ENCODE results near the gene RNF175. TPM values are rescaled to one million over a fixed set of nuclear protein-coding genes. Genes with fewer than 3 reads are reported as not detected.
"Not testable (repeated sequence)": the region's sequence is repeated elsewhere in the genome, so short reads cannot be mapped to it uniquely, and the experiment has no call there.

RNF175 gene
- total RNA-seq, 1 donor from 2014 or later = not detected

DNA sequence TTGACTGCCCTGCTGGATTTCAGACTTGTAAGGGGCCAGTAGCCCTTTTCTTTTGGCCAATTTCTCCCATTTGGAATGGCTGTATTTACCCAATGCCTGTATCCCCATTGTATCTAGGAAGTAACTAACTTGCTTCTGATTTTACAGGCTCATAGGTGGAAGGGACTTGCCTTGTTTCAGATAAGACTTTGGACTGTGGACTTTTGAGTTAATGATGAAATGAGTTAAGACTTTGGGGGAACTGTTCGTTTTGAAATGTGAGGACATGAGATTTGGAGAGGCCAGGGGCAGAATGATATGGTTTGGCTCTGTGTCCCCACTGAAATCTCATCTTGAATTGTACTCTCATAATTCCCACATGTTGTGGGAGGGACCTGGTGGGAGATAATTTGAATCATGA is 93.3 kb downstream of the RNF175 start:
- H3K4me3 Mint-ChIP-seq; H3K27ac Mint-ChIP-seq; H3K36me3 Mint-ChIP-seq (ENCODE audit: low read depth); intact Hi-C loops (cut with micrococcal nuclease); DNase-seq; H3K4me1 Mint-ChIP-seq: not testable (repeated sequence)
- Mint-ChIP-seq H3K27me3 (peaks cover 20% of the 10 kb centered on the region), H3K9me3 (peaks cover 17% of the 10 kb centered on the region)

- Mint-ChIP-seq H3K4me1 (no peaks in the 10 kb centered on the region), H3K36me3 (ENCODE audit: low read depth) (peaks cover 4% of the 10 kb centered on the region), H3K27me3 (peaks cover 12% of the 10 kb centered on the region), H3K27ac (no peak overlapping the region), H3K9me3 (peaks cover 17% of the 10 kb centered on the region), H3K4me3 (no peak overlapping the region)
- no peak for DNase-seq
- intact Hi-C loops (cut with micrococcal nuclease) = no loop called here
Measured at GRCh38 chr4:153663667-153664066, 96.2 kb downstream of the RNF175 start.

DNA sequence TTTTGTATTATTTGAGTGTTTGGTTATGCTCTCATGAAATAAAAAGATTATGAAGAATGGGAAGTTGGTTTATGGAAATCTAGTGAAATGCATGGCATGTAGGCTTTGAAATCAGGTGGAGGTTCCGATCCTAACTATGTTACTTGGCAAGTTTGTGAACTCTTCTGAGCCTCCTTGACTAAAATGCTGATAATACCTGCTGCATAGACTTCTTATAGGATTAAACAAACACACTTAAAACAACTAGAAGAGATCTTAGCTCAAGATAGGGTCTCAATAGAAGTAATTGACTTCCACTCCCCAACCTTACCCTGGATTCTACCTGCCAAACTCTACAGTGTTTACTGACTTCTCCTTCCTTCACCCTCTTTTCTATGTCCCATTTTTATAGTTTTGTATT is 97.9 kb downstream of the RNF175 start:
- Mint-ChIP-seq H3K9me3 (peaks cover 17% of the 10 kb centered on the region), H3K36me3 (ENCODE audit: low read depth) (peaks cover 4% of the 10 kb centered on the region), H3K4me1 (no peaks in the 10 kb centered on the region), H3K27ac (no peak overlapping the region), H3K27me3 (peaks cover under 1% of the 10 kb centered on the region), H3K4me3 (no peak overlapping the region)
- DNase-seq = no peak
- intact Hi-C loops (cut with micrococcal nuclease) = no loop called here

DNA sequence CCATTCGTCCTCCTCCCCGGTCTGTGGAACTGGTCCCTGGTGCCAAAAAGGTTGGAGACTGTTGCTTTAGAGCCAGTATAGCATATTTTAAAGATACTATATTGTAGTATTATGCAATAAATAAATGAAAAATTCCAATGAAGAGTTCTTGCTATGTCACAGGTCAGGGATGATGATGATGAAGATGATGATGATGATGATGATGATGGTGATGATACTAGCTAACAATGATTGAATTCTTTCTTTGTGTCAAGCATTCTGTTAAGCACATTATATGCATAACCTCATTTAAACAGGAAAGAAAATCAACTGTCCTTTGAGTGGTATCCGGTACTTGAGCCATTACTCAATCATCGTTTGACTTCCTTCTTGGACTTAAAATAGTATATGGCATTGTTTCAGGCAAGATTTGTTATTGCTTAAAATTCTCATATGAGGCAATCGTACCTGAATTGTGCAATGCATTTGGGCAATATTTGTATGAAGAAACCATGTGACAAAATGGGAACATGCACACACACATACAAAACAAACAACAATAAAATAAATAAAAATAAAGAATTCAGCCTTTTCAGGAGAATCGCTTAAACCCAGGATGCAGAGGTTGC is 98.5 kb downstream of the RNF175 start:
- Mint-ChIP-seq H3K9me3 (peaks cover 17% of the 10 kb centered on the region), H3K36me3 (ENCODE audit: low read depth) (peaks cover 4% of the 10 kb centered on the region), H3K4me3 (no peak overlapping the region), H3K27me3 (no peaks in the 10 kb centered on the region), H3K4me1 (no peaks in the 10 kb centered on the region), H3K27ac (no peak overlapping the region)
- no peak for DNase-seq
- intact Hi-C loops (cut with micrococcal nuclease) = no loop called here

Other genes starting within 250 kb of the RNF175 start
- gene TLR2, start 75.7 kb downstream of the RNF175 start, total RNA-seq = 0.21 and 0.47 TPM in 2 replicates
- not detected in 2 replicates for gene SFRP2, start 29.1 kb upstream of the RNF175 start, total RNA-seq

Data from activated CD4-positive, alpha-beta T cell treated with anti-CD3 and anti-CD28 coated beads, Interleukin-2, amount 10 ng/mL, durations not matched to agents 24 days and 14 days (primary cell).